Activated B cell treated with CpG ODN at 0.5 μM for 24 hours (primary cell): ENCODE measurements around the gene OR10H1. TPM values are rescaled to one million over a fixed set of nuclear protein-coding genes. Genes with fewer than 3 reads are reported as not detected.

ENCODE experiments used
- ATAC-seq: fragments of 200-7000 bp; cut with Tn5 transposase; one replicate; pipeline ENCODE4 v1.10.0; 2021; ENCODE audit warnings: low read depth, mild to moderate bottlenecking, moderate library complexity
- CTCF ChIA-PET: fragments of 350-600 bp; sonication (Branson Sonifier 250); formaldehyde crosslinking; loops from one replicate; lab custom pipeline; 2021; ENCODE audit warnings: antibody characterized with exemption; lab: Charles Lee
- POLR2A ChIA-PET: fragments of 350-600 bp; sonication (Branson Sonifier 250); formaldehyde crosslinking; loops from one replicate; lab custom pipeline; 2021; ENCODE audit warnings: antibody characterized with exemption; lab: Charles Lee
- DNase-seq: peaks from one replicate; pipeline ENCODE4 v3.0.0; 2022
- H3K27ac Mint-ChIP-seq: one replicate; pipeline ENCODE4 v1.8.0; 2020; ENCODE audit warnings: mixed read lengths
- H3K27me3 Mint-ChIP-seq: one replicate; pipeline ENCODE4 v1.8.0; 2021; ENCODE audit warnings: mixed read lengths
- H3K36me3 Mint-ChIP-seq: one replicate; pipeline ENCODE4 v1.8.0; 2021; ENCODE audit warnings: low read depth, mixed read lengths
- H3K4me1 Mint-ChIP-seq: one replicate; pipeline ENCODE4 v1.8.0; 2021; ENCODE audit warnings: mixed read lengths
- H3K4me3 Mint-ChIP-seq: one replicate; pipeline ENCODE4 v1.8.0; 2020; ENCODE audit warnings: mild to moderate bottlenecking, mixed read lengths
- H3K9me3 Mint-ChIP-seq: one replicate; pipeline ENCODE4 v1.8.0; 2020; ENCODE audit warnings: mixed read lengths
- CTCF ChIP-seq: fragments of 200-600 bp; IDR thresholded peaks from one replicate; pipeline ENCODE4 v1.8.0; 2022; ENCODE audit warnings: antibody characterized with exemption, mild to moderate bottlenecking
- intact Hi-C: fragments of 100-400 bp; cut with micrococcal nuclease; formaldehyde crosslinking; loops from one replicate; pipeline ENCODE4 v1.15.1; 2024
- total RNA-seq: library from RNA; stranded (reverse); gene quantifications from 2 replicates; pipeline ENCODE4 v1.2.3, GENCODE V29; 2022

The OR10H1 gene
- total RNA-seq, 1 donor from 2014 or later, result not detected

- ChIA-PET CTCF (no interaction called here), POLR2A (no interaction called here)
- no peak for TF ChIP-seq CTCF
- DNase-seq (no peak), ATAC-seq (no peak)
- no peak overlapping the region for H3K4me3 Mint-ChIP-seq
- no peaks in the 10 kb centered on the region for H3K36me3 Mint-ChIP-seq
- no peaks in the 10 kb centered on the region for H3K4me1 Mint-ChIP-seq
- peaks cover 8% of the 10 kb centered on the region for H3K27me3 Mint-ChIP-seq
- peaks cover 2% of the 10 kb centered on the region for H3K9me3 Mint-ChIP-seq
- intact Hi-C loops, result no loop called here
- H3K27ac Mint-ChIP-seq, result no peak overlapping the region
Observed at GRCh38 chr19:15781661-15782060, 33.8 kb downstream of the OR10H1 start.

- POLR2A ChIA-PET, result no interaction called here
- Mint-ChIP-seq H3K36me3 (no peaks in the 10 kb centered on the region), H3K27ac (no peak overlapping the region), H3K27me3 (peaks cover 12% of the 10 kb centered on the region), H3K9me3 (peaks cover 2% of the 10 kb centered on the region), H3K4me3 (no peak overlapping the region), H3K4me1 (no peaks in the 10 kb centered on the region)
- DNase-seq (no peak), ATAC-seq (no peak)
- no peak for TF ChIP-seq CTCF
- CTCF ChIA-PET, result no interaction called here
- intact Hi-C loops, result no loop called here
Observed at GRCh38 chr19:15780610-15781418, 34.6 kb downstream of the OR10H1 start.

- DNase-seq (no peak), ATAC-seq (no peak)
- Mint-ChIP-seq H3K4me1 (no peaks in the 10 kb centered on the region), H3K9me3 (peaks cover 2% of the 10 kb centered on the region), H3K36me3 (no peaks in the 10 kb centered on the region), H3K4me3 (no peak overlapping the region), H3K27ac (no peak overlapping the region), H3K27me3 (peaks cover 17% of the 10 kb centered on the region)
- POLR2A ChIA-PET, result no interaction called here
- CTCF ChIA-PET, result no interaction called here
- intact Hi-C loops, result no loop called here
- TF ChIP-seq CTCF, result no peak
Observed at GRCh38 chr19:15779756-15780476, 35.5 kb downstream of the OR10H1 start.

GRCh38 chr19:15776991-15777970, 38.2 kb downstream of the OR10H1 start:
- no peak for TF ChIP-seq CTCF
- Mint-ChIP-seq H3K4me1 (no peaks in the 10 kb centered on the region), H3K27ac (no peak overlapping the region), H3K27me3 (peaks cover 27% of the 10 kb centered on the region), H3K9me3 (no peaks in the 10 kb centered on the region), H3K36me3 (no peaks in the 10 kb centered on the region), H3K4me3 (no peak overlapping the region)
- ChIA-PET POLR2A (no interaction called here), CTCF (interaction anchor here (0.6 kb wide), 1 partner anchor 979 kb away, joined by 3 read pairs; no protein-coding TSS in a partner anchor)
- intact Hi-C loops, result no loop called here
- DNase-seq (no peak), ATAC-seq (no peak)
